HEK293 (cell line): ENCODE measurements around the gene VSTM2B.

Experiments used
- KLF9 ChIP-seq: fragments of 450-650 bp; formaldehyde crosslinking; IDR thresholded peaks from 2 replicates; pipeline ENCODE4 v1.5.1; 2016; ENCODE audit warnings: missing biosample characterization, missing genetic modification characterization, low read depth
- MYNN ChIP-seq: fragments of 450-650 bp; formaldehyde crosslinking; IDR thresholded peaks from 2 replicates; pipeline ENCODE4 v1.5.1; 2016; ENCODE audit warnings: missing biosample characterization, missing genetic modification characterization, borderline replicate concordance
- SCRT2 ChIP-seq: fragments of 450-650 bp; formaldehyde crosslinking; IDR thresholded peaks from 2 replicates; pipeline ENCODE4 v1.5.1; 2016; ENCODE audit warnings: missing biosample characterization, missing genetic modification characterization
- SP7 ChIP-seq: fragments of 450-650 bp; formaldehyde crosslinking; IDR thresholded peaks from 2 replicates; pipeline ENCODE4 v1.5.1; 2016; ENCODE audit warnings: missing biosample characterization, missing genetic modification characterization
- YY2 ChIP-seq: fragments of 450-650 bp; formaldehyde crosslinking; IDR thresholded peaks from 2 replicates; pipeline ENCODE4 v1.5.1; 2016; ENCODE audit warnings: missing biosample characterization, missing genetic modification characterization
- ZBTB17 ChIP-seq: fragments of 450-650 bp; formaldehyde crosslinking; IDR thresholded peaks from 2 replicates; pipeline ENCODE4 v1.5.1; 2016; ENCODE audit warnings: missing biosample characterization, missing genetic modification characterization
- ZFP41 ChIP-seq: fragments of 450-650 bp; formaldehyde crosslinking; IDR thresholded peaks from 2 replicates; pipeline ENCODE4 v1.5.1; 2016; ENCODE audit warnings: missing biosample characterization, missing genetic modification characterization, borderline replicate concordance
- ZNF157 ChIP-seq: fragments of 450-650 bp; formaldehyde crosslinking; IDR thresholded peaks from 2 replicates; pipeline ENCODE4 v1.5.1; 2016; ENCODE audit warnings: missing biosample characterization, missing genetic modification characterization
- ZNF211 ChIP-seq: fragments of 450-650 bp; formaldehyde crosslinking; IDR thresholded peaks from 2 replicates; pipeline ENCODE4 v1.5.1; 2016; ENCODE audit warnings: low read depth, missing biosample characterization, missing genetic modification characterization
- ZNF221 ChIP-seq: fragments of 450-650 bp; formaldehyde crosslinking; IDR thresholded peaks from 2 replicates; pipeline ENCODE4 v1.5.1; 2017; ENCODE audit warnings: missing biosample characterization, missing genetic modification characterization, borderline replicate concordance
- ZNF24 ChIP-seq: fragments of 450-650 bp; formaldehyde crosslinking; IDR thresholded peaks from 2 replicates; pipeline ENCODE4 v1.5.1; 2016; ENCODE audit warnings: missing biosample characterization, missing genetic modification characterization
- ZNF335 ChIP-seq: fragments of 450-650 bp; formaldehyde crosslinking; conservative IDR thresholded peaks from 2 replicates; pipeline ENCODE4 v1.5.1; 2016; ENCODE audit warnings: missing biosample characterization, missing genetic modification characterization
- ZNF37A ChIP-seq: fragments of 450-650 bp; IDR thresholded peaks from 2 replicates; pipeline ENCODE4 v1.5.1; 2018; ENCODE audit warnings: missing biosample characterization, missing genetic modification characterization
- ZNF514 ChIP-seq: fragments of 450-650 bp; formaldehyde crosslinking; IDR thresholded peaks from 2 replicates; pipeline ENCODE4 v1.5.1; 2016; ENCODE audit warnings: missing biosample characterization, missing genetic modification characterization
- ZNF549 ChIP-seq: fragments of 450-650 bp; IDR thresholded peaks from 2 replicates; pipeline ENCODE4 v1.5.1; 2018; ENCODE audit warnings: missing biosample characterization, missing genetic modification characterization, mild to moderate bottlenecking, inconsistent platforms, moderate library complexity
- ZNF621 ChIP-seq: fragments of 450-650 bp; formaldehyde crosslinking; IDR thresholded peaks from 2 replicates; pipeline ENCODE4 v1.5.1; 2017; ENCODE audit warnings: missing biosample characterization, missing genetic modification characterization
- ZNF624 ChIP-seq: fragments of 450-650 bp; formaldehyde crosslinking; IDR thresholded peaks from 2 replicates; pipeline ENCODE4 v1.5.1; 2017; ENCODE audit warnings: missing biosample characterization, missing genetic modification characterization
- ZNF670 ChIP-seq: fragments of 450-650 bp; formaldehyde crosslinking; IDR thresholded peaks from 2 replicates; pipeline ENCODE4 v1.5.1; 2016; ENCODE audit warnings: missing biosample characterization, missing genetic modification characterization, low read depth
- ZNF677 ChIP-seq: fragments of 450-650 bp; IDR thresholded peaks from 2 replicates; pipeline ENCODE4 v1.5.0; 2018; ENCODE audit warnings: missing biosample characterization, mild to moderate bottlenecking, missing genetic modification characterization, moderate library complexity
- ZNF707 ChIP-seq: fragments of 450-650 bp; formaldehyde crosslinking; IDR thresholded peaks from 2 replicates; pipeline ENCODE4 v1.5.1; 2016; ENCODE audit warnings: missing biosample characterization, missing genetic modification characterization
- ZNF747 ChIP-seq: fragments of 450-650 bp; formaldehyde crosslinking; IDR thresholded peaks from 2 replicates; pipeline ENCODE4 v1.5.1; 2016; ENCODE audit warnings: missing biosample characterization, missing genetic modification characterization
- TF ChIP-seq, protein P1 (sequence below): fragments of 450-650 bp; formaldehyde crosslinking; IDR thresholded peaks from 2 replicates; pipeline ENCODE4 v1.5.1; 2016; ENCODE audit warnings: missing biosample characterization, missing genetic modification characterization
- TF ChIP-seq, protein P2 (sequence below): fragments of 450-650 bp; formaldehyde crosslinking; IDR thresholded peaks from 2 replicates; pipeline ENCODE4 v1.5.1; 2017; ENCODE audit warnings: missing biosample characterization, missing genetic modification characterization
- TF ChIP-seq, protein P3 (sequence below): fragments of 450-650 bp; formaldehyde crosslinking; IDR thresholded peaks from 2 replicates; pipeline ENCODE4 v1.5.1; 2016; ENCODE audit warnings: missing biosample characterization, missing genetic modification characterization
- TF ChIP-seq, protein P4 (sequence below): fragments of 450-650 bp; formaldehyde crosslinking; IDR thresholded peaks from 2 replicates; pipeline ENCODE4 v1.5.1; 2017; ENCODE audit warnings: missing biosample characterization, missing genetic modification characterization
- TF ChIP-seq, protein P5 (sequence below): fragments of 450-650 bp; formaldehyde crosslinking; IDR thresholded peaks from 2 replicates; pipeline ENCODE4 v1.5.1; 2017; ENCODE audit warnings: missing biosample characterization, missing genetic modification characterization
- TF ChIP-seq, protein P6 (sequence below): fragments of 450-650 bp; formaldehyde crosslinking; optimal IDR thresholded peaks from 2 replicates; pipeline ENCODE3; 2016; ENCODE audit warnings: missing biosample characterization, mild to moderate bottlenecking, missing genetic modification characterization
- TF ChIP-seq, protein P7 (sequence below): fragments of 450-650 bp; formaldehyde crosslinking; IDR thresholded peaks from 2 replicates; pipeline ENCODE4 v1.5.1; 2016; ENCODE audit warnings: missing biosample characterization, missing genetic modification characterization
- TF ChIP-seq, protein P8 (sequence below): fragments of 450-650 bp; formaldehyde crosslinking; IDR thresholded peaks from 2 replicates; pipeline ENCODE4 v1.5.1; 2016; ENCODE audit warnings: missing biosample characterization, missing genetic modification characterization

VSTM2B gene

DNA sequence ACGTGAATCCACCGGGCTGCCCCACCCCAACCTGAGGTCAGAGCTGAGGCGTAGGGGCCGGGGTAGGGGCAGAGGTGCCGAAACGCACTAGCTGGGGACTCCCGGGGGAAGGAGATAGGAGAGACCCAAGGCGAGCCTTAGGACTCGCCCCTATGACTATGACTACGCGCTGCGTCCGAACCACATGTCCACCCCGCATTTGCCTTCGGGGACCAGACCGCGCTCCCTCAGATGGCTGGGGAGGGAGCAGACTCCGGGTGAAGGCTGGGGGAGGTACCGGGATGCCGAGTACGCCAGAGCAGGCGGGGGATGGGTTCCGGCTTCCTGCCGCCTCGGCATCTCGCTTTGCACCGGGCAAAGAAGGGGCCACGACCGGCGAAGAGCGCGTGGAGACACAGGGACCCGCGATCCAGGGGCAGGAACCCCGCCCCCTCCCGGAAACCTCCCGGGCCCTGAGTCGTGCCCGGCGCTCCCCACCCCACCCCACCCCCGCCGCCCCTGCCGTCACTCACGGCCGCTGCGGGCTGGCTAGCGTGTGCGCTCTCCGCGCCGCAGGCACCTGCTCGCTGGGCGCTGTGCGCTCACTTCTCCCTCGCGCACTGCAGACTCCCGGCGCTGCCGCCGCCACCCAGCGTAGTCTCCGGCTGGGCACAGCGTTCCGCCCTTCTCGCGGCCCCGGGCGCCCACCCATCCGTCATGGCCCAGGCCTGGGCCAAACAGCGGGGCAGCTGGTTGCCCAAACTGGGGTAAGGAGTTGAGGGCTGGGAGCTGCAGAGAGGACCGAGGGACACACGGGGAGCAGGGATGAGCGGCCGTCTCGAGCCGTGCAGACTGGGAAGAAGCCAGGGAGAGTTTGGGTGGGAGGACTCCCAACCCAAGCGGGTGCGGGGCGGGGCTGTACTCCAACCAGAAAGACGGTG lies 622 bp upstream of the VSTM2B start (continued):
- TF ChIP-seq, protein P1, sequence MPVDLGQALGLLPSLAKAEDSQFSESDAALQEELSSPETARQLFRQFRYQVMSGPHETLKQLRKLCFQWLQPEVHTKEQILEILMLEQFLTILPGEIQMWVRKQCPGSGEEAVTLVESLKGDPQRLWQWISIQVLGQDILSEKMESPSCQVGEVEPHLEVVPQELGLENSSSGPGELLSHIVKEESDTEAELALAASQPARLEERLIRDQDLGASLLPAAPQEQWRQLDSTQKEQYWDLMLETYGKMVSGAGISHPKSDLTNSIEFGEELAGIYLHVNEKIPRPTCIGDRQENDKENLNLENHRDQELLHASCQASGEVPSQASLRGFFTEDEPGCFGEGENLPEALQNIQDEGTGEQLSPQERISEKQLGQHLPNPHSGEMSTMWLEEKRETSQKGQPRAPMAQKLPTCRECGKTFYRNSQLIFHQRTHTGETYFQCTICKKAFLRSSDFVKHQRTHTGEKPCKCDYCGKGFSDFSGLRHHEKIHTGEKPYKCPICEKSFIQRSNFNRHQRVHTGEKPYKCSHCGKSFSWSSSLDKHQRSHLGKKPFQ: no peak
- TF ChIP-seq ZNF335 (tag by site-specific recombination) (peak; percentile 97), SCRT2 (tag by site-specific recombination) (0 out of 2 replicates have a peak, but pooled peaks have one; percentile 17), SP7 (tag by site-specific recombination) (peak; percentile 53), ZNF24 (tag by site-specific recombination) (peak; percentile 48; the same call in 1 of the 2 replicates), ZNF157 (tag by site-specific recombination) (no peak), ZNF624 (tag by site-specific recombination) (no peak), ZNF211 (no peak), ZNF621 (no peak), MYNN (no peak; the same call in 1 of the 2 replicates), ZNF677 (tag by site-specific recombination) (no peak), YY2 (tag by site-specific recombination) (no peak), ZFP41 (tag by site-specific recombination) (no peak), ZBTB17 (tag by site-specific recombination) (peak; percentile 68), ZNF514 (tag by site-specific recombination) (no peak), ZNF37A (tag by site-specific recombination) (no peak), ZNF707 (tag by site-specific recombination) (no peak), ZNF221 (no peak), ZNF549 (tag by site-specific recombination) (no peak), ZNF670 (tag by site-specific recombination) (no peak), ZNF747 (tag by site-specific recombination) (no peak), KLF9 (peak; percentile 57)
- TF ChIP-seq, protein P2, sequence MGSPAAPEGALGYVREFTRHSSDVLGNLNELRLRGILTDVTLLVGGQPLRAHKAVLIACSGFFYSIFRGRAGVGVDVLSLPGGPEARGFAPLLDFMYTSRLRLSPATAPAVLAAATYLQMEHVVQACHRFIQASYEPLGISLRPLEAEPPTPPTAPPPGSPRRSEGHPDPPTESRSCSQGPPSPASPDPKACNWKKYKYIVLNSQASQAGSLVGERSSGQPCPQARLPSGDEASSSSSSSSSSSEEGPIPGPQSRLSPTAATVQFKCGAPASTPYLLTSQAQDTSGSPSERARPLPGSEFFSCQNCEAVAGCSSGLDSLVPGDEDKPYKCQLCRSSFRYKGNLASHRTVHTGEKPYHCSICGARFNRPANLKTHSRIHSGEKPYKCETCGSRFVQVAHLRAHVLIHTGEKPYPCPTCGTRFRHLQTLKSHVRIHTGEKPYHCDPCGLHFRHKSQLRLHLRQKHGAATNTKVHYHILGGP (tag by site-specific recombination): no peak
- TF ChIP-seq, protein P3, sequence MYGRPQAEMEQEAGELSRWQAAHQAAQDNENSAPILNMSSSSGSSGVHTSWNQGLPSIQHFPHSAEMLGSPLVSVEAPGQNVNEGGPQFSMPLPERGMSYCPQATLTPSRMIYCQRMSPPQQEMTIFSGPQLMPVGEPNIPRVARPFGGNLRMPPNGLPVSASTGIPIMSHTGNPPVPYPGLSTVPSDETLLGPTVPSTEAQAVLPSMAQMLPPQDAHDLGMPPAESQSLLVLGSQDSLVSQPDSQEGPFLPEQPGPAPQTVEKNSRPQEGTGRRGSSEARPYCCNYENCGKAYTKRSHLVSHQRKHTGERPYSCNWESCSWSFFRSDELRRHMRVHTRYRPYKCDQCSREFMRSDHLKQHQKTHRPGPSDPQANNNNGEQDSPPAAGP (tag by site-specific recombination): peak; percentile 74
- TF ChIP-seq, protein P4, sequence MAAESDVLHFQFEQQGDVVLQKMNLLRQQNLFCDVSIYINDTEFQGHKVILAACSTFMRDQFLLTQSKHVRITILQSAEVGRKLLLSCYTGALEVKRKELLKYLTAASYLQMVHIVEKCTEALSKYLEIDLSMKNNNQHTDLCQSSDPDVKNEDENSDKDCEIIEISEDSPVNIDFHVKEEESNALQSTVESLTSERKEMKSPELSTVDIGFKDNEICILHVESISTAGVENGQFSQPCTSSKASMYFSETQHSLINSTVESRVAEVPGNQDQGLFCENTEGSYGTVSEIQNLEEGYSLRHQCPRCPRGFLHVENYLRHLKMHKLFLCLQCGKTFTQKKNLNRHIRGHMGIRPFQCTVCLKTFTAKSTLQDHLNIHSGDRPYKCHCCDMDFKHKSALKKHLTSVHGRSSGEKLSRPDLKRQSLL (tag by site-specific recombination): no peak
- TF ChIP-seq, protein P5, sequence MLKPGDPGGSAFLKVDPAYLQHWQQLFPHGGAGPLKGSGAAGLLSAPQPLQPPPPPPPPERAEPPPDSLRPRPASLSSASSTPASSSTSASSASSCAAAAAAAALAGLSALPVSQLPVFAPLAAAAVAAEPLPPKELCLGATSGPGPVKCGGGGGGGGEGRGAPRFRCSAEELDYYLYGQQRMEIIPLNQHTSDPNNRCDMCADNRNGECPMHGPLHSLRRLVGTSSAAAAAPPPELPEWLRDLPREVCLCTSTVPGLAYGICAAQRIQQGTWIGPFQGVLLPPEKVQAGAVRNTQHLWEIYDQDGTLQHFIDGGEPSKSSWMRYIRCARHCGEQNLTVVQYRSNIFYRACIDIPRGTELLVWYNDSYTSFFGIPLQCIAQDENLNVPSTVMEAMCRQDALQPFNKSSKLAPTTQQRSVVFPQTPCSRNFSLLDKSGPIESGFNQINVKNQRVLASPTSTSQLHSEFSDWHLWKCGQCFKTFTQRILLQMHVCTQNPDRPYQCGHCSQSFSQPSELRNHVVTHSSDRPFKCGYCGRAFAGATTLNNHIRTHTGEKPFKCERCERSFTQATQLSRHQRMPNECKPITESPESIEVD: no peak
- TF ChIP-seq, protein P6, sequence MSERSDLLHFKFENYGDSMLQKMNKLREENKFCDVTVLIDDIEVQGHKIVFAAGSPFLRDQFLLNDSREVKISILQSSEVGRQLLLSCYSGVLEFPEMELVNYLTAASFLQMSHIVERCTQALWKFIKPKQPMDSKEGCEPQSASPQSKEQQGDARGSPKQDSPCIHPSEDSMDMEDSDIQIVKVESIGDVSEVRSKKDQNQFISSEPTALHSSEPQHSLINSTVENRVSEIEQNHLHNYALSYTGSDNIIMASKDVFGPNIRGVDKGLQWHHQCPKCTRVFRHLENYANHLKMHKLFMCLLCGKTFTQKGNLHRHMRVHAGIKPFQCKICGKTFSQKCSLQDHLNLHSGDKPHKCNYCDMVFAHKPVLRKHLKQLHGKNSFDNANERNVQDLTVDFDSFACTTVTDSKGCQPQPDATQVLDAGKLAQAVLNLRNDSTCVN: peak; percentile 94
- TF ChIP-seq, protein P7, sequence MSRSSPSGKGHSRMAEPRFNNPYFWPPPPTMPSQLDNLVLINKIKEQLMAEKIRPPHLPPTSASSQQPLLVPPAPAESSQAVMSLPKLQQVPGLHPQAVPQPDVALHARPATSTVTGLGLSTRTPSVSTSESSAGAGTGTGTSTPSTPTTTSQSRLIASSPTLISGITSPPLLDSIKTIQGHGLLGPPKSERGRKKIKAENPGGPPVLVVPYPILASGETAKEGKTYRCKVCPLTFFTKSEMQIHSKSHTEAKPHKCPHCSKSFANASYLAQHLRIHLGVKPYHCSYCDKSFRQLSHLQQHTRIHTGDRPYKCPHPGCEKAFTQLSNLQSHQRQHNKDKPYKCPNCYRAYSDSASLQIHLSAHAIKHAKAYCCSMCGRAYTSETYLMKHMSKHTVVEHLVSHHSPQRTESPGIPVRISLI (tag by site-specific recombination): no peak
- TF ChIP-seq, protein P8, sequence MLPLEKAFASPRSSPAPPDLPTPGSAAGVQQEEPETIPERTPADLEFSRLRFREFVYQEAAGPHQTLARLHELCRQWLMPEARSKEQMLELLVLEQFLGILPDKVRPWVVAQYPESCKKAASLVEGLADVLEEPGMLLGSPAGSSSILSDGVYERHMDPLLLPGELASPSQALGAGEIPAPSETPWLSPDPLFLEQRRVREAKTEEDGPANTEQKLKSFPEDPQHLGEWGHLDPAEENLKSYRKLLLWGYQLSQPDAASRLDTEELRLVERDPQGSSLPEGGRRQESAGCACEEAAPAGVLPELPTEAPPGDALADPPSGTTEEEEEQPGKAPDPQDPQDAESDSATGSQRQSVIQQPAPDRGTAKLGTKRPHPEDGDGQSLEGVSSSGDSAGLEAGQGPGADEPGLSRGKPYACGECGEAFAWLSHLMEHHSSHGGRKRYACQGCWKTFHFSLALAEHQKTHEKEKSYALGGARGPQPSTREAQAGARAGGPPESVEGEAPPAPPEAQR (tag by site-specific recombination): no peak
